ENCODE measurements around the gene CSNK2A1.

DNA sequence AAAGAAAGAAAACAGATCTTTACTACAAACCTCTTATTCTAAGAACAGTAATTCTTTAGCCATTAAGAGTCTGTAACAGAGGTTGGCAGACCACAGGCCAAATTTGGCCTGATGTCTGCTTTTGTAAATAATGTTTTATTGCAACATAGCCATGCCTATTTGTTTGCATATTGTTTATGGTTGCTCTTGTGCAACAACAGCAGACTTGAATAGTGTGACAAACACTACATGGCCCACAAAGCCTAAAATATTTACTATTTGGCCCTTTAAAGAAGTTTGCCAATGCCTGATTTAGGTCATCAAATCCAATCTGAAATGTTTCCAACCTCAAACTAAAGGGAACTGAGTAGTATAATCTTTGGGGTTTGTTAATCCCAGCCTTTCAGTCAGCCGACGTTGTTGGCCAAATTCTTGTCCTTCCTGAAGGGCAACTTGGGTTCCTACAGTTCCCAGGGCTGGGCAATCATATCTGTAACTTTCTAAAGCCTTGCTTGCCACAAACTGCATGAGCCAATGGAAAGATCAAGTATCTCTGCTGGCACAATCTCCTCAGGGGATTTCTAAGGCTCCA, 47.4 kb downstream of the CSNK2A1 start:
- TF ChIP-seq, protein P1, sequence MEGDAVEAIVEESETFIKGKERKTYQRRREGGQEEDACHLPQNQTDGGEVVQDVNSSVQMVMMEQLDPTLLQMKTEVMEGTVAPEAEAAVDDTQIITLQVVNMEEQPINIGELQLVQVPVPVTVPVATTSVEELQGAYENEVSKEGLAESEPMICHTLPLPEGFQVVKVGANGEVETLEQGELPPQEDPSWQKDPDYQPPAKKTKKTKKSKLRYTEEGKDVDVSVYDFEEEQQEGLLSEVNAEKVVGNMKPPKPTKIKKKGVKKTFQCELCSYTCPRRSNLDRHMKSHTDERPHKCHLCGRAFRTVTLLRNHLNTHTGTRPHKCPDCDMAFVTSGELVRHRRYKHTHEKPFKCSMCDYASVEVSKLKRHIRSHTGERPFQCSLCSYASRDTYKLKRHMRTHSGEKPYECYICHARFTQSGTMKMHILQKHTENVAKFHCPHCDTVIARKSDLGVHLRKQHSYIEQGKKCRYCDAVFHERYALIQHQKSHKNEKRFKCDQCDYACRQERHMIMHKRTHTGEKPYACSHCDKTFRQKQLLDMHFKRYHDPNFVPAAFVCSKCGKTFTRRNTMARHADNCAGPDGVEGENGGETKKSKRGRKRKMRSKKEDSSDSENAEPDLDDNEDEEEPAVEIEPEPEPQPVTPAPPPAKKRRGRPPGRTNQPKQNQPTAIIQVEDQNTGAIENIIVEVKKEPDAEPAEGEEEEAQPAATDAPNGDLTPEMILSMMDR (IDR thresholded peaks at IDR 0.05) = no peak
- TF ChIP-seq EZH2 (IDR thresholded peaks at IDR 0.05; ENCODE audit: borderline replicate concordance, insufficient read depth, low read depth, low read length, poor library complexity, severe bottlenecking) = no peak
